AG04450 (cell line): ENCODE measurements around the gene PPP1R13B. TPM values are rescaled to one million over a fixed set of nuclear protein-coding genes. Genes with fewer than 3 reads are reported as not detected.

Source experiments
- CTCF ChIA-PET: fragments of 300-600, 350-600 bp; formaldehyde crosslinking; extraction: SDS; loops from one replicate; lab custom pipeline; 2022; ENCODE audit warnings: antibody characterized with exemption, inconsistent platforms; lab: Charles Lee
- POLR2A ChIA-PET: fragments of 350-600 bp; formaldehyde crosslinking; extraction: SDS; loops from one replicate; lab custom pipeline; 2021; ENCODE audit warnings: antibody characterized with exemption, inconsistent platforms; lab: Yijun Ruan, JAX
- DNase-seq: peaks from one replicate; pipeline ENCODE4 v3.0.0-alpha.2; 2011; ENCODE audit warnings: low read depth, low spot score
- H3K27ac ChIP-seq: one replicate; pipeline ENCODE4 v1.5.1; 2012; ENCODE audit warnings: low read depth, low read length, control low read depth
- H3K27me3 ChIP-seq: one replicate; pipeline ENCODE4 v1.6.0; 2012; ENCODE audit warnings: low read length; ENCODE audit not compliant: control insufficient read depth, insufficient read depth
- H3K4me3 ChIP-seq: 2 replicates; pipeline ENCODE4 v1.5.1; 2011; ENCODE audit warnings: mild to moderate bottlenecking, low read depth, low read length, control low read depth
- H3K9me3 ChIP-seq: 2 replicates; pipeline ENCODE4 v1.5.1; 2012; ENCODE audit warnings: low read length; ENCODE audit not compliant: control insufficient read depth, insufficient read depth
- CTCF ChIP-seq: IDR thresholded peaks from 2 replicates; pipeline ENCODE4 v1.5.1; 2011; ENCODE audit warnings: low read depth, low read length, control low read depth, inconsistent platforms
- polyA plus RNA-seq: library from polyadenylated mRNA; depleted of rRNA; stranded (reverse); fragments of >200 nt; gene quantifications from 2 replicates; pipeline ENCODE4 v1.2.3, GENCODE V29; 2011

PPP1R13B gene
- polyA plus RNA-seq, 1 experiment, result 0.62 TPM

- no peak overlapping the region for H3K27ac ChIP-seq
- CTCF ChIA-PET, result no interaction called here
- no peaks in the 10 kb centered on the region for H3K9me3 ChIP-seq
- no peaks in the 10 kb centered on the region for H3K27me3 ChIP-seq
- no peak overlapping the region for H3K4me3 ChIP-seq
- DNase-seq, result no peak
- POLR2A ChIA-PET, result interaction anchor here (0.5 kb wide), 1 partner anchor 124 kb away, joined by 3 read pairs; no protein-coding TSS in a partner anchor
- TF ChIP-seq CTCF, result no peak
These were observed 145.3 kb downstream of the PPP1R13B start for GRCh38 chr14:103702095-103702494.

DNA sequence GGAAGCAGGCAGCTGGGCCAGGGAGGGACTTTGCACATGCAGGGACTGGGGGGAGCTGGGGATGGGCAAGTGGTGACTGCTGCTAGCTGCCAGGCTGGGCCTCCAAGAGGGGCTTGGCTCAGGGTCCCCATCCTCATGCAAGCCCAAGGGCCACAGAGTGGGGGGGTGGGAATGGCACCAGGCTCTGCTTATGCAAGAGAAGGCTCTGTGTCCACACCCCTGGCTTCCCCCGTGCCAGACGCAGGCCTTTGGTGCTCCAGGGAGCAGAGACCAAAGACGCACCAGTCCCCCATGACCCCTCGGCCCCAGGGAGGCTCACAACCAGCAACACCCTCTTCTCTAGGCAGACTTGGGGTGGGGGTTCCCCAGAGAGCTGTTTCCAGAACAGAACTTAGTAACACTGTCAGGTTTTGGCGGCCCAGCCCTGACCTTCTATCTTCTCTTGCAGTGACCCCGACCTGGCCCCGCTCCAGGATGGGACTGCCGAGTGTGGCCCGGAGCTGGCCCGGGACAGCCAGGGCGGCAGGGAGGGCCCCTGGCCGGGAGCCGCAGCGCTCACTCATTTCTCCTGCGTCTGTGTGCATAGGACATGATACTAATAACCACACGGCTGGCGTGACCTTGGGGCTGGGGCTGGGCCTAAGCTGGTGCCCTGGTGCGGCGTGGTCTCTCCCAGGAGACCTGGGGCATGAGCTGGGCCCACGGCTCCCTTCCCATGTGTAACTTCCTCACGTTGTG is 146.5 kb downstream of the PPP1R13B start:
- Histone ChIP-seq H3K9me3 (no peaks in the 10 kb centered on the region), H3K27me3 (no peaks in the 10 kb centered on the region), H3K4me3 (no peak overlapping the region), H3K27ac (no peak overlapping the region)
- ChIA-PET CTCF (no interaction called here), POLR2A (no interaction called here)
- no peak for TF ChIP-seq CTCF
- DNase-seq, result no peak

DNA sequence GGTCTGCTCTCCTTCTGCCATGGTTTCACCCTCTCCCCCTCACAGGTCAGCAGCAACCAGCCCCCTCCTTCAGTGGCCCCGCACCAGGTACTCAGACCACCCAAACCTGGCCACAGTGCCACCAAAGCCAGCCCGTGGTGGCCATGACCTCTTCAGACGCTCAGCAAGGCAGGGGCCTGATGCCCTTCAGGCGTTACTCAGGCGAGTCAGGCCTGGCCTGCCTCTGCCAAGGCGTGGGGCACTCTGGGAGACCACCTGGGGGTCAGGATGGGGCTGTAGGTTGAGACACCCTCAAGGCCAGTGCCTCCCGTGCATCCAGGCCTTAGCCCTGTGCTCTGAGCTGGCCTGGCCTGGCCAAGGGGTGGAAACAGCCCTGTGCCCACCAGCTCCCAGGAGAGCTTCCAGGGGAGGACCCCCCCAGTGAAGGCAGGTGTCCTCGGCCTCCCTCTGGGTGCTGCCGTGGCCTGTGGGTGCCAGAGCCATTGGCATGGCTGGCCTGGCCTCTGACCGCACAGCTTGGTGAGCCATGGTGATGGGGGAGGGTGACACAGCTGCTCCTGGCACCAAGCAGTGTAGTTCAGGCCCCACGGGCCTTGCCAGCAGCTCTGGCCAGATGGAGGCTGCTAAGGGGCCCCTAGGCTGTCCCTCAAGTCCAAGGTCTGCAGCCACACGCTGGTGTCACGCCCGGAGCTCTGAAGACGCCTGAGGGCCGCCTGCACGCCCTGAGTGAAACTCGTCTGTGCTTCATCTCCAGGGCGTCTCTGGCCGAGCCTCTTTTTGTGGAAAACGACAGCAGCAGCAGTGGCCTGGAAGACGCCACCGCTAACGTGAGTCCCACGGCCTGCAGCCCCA is 147.2 kb downstream of the PPP1R13B start:
- Histone ChIP-seq H3K27me3 (no peaks in the 10 kb centered on the region), H3K27ac (no peak overlapping the region), H3K9me3 (no peaks in the 10 kb centered on the region), H3K4me3 (no peak overlapping the region)
- ChIA-PET CTCF (no interaction called here), POLR2A (no interaction called here)
- no peak for TF ChIP-seq CTCF
- DNase-seq, result no peak

GRCh38 chr14:103699261-103699661 is 148.1 kb downstream of the PPP1R13B start:
- CTCF ChIA-PET, result no interaction called here
- POLR2A ChIA-PET, result no interaction called here
- Histone ChIP-seq H3K27ac (no peak overlapping the region), H3K27me3 (no peaks in the 10 kb centered on the region), H3K9me3 (no peaks in the 10 kb centered on the region), H3K4me3 (no peak overlapping the region)
- TF ChIP-seq CTCF, result no peak
- no peak for DNase-seq
